Immature natural killer cell (primary cell): ENCODE data around the gene KRTAP5-9. TPM values are rescaled to one million over a fixed set of nuclear protein-coding genes. Genes with fewer than 3 reads are reported as not detected.
"Not testable (repeated sequence)": the region's sequence is repeated elsewhere in the genome, so short reads cannot be mapped to it uniquely, and the experiment has no call there.

Experiments used
- DNase-seq, 3 donors: peaks; one replicate each; pipeline ENCODE4 v3.0.0; 2022; ENCODE audit warnings: mixed read lengths in 1 of 3
- H3K27ac Mint-ChIP-seq, 6 donors: one replicate each; pipeline ENCODE4 v1.8.0; 2020; ENCODE audit warnings: mixed read lengths in 6 of 6, mild to moderate bottlenecking in 5 of 6, inconsistent platforms in 4 of 6, moderate library complexity in 3 of 6
- H3K27me3 Mint-ChIP-seq, 3 donors: one replicate each; pipeline ENCODE4 v1.8.0; 2020 to 2021; ENCODE audit warnings: low read depth in 3 of 3, mild to moderate bottlenecking in 3 of 3, mixed read lengths in 3 of 3, moderate library complexity in 3 of 3, inconsistent platforms in 1 of 3
- H3K36me3 Mint-ChIP-seq, 3 donors: one replicate each; pipeline ENCODE4 v1.8.0; 2020; ENCODE audit warnings: mixed read lengths in 3 of 3, inconsistent platforms in 2 of 3, mild to moderate bottlenecking in 2 of 3
- H3K4me1 Mint-ChIP-seq, 2 donors: one replicate each; pipeline ENCODE4 v1.8.0; 2020; ENCODE audit warnings: inconsistent platforms in 2 of 2, mild to moderate bottlenecking in 2 of 2, mixed read lengths in 2 of 2, moderate library complexity in 1 of 2
- H3K4me3 Mint-ChIP-seq, 5 donors: one replicate each; pipeline ENCODE4 v1.8.0; 2020; ENCODE audit warnings: mild to moderate bottlenecking in 5 of 5, mixed read lengths in 5 of 5, inconsistent platforms in 3 of 5, moderate library complexity in 3 of 5
- H3K9me3 Mint-ChIP-seq, 6 donors: one replicate each; pipeline ENCODE4 v1.8.0; 2020; ENCODE audit warnings: mild to moderate bottlenecking in 6 of 6, mixed read lengths in 6 of 6, inconsistent platforms in 4 of 6, moderate library complexity in 3 of 6
- polyA plus RNA-seq, 3 donors: library from polyadenylated mRNA; unstranded; fragments of 300-500 nt; fragmentation: Illumina TruSeq; gene quantifications; one replicate each; pipeline ENCODE4 v1.2.3, GENCODE V29; 2021

Gene KRTAP5-9
- polyA plus RNA-seq, 3 donors from 2014 or later, result not detected

- Mint-ChIP-seq H3K36me3 (no peaks in the 10 kb centered on the region), H3K4me3 (no peak overlapping the region)
Observed at GRCh38 chr11:71525188-71525937, 22.9 kb upstream of the KRTAP5-9 start.

GRCh38 chr11:71525938-71526495 is 22.2 kb upstream of the KRTAP5-9 start:
- H3K27me3 Mint-ChIP-seq, result peaks cover 0 to 9% (median 4%) of the 10 kb centered on the region in 3 donors
- no peak overlapping the region for H3K4me3 Mint-ChIP-seq
- no peak for DNase-seq
- peaks cover 0 to 2% (median 0%) of the 10 kb centered on the region in 6 donors for H3K9me3 Mint-ChIP-seq
- no peaks in the 10 kb centered on the region for H3K36me3 Mint-ChIP-seq
- no peak overlapping the region for H3K27ac Mint-ChIP-seq
- H3K4me1 Mint-ChIP-seq, result no peaks in the 10 kb centered on the region

More at GRCh38 chr11:71525188-71525937, 22.9 kb upstream of the KRTAP5-9 start:
- Mint-ChIP-seq H3K27me3 (peaks cover 0 to 9% (median 4%) of the 10 kb centered on the region in 3 donors), H3K27ac (no peak overlapping the region), H3K9me3 (peaks cover 0 to 2% (median 0%) of the 10 kb centered on the region in 6 donors), H3K4me1 (no peaks in the 10 kb centered on the region)
- DNase-seq, result no peak

- not testable (repeated sequence) for H3K36me3 Mint-ChIP-seq, H3K9me3 Mint-ChIP-seq, H3K4me1 Mint-ChIP-seq, H3K27ac Mint-ChIP-seq, H3K4me3 Mint-ChIP-seq, H3K27me3 Mint-ChIP-seq, DNase-seq
Observed at GRCh38 chr11:71526796-71527575, 21.2 kb upstream of the KRTAP5-9 start, which contains the start of gene KRTAP5-7. KRTAP5-7 (plus strand) TSS chr11:71527267; CDS start chr11:71527301, 34 bp downstream.

- Mint-ChIP-seq H3K36me3 (no peaks in the 10 kb centered on the region), H3K9me3 (peaks cover 0 to 2% (median 0%) of the 10 kb centered on the region in 6 donors), H3K27ac (no peak overlapping the region), H3K4me1 (no peaks in the 10 kb centered on the region), H3K27me3 (peaks cover 0 to 12% (median 4%) of the 10 kb centered on the region in 3 donors), H3K4me3 (no peak overlapping the region)
- DNase-seq, result no peak
Observed at GRCh38 chr11:71527576-71528210, 20.5 kb upstream of the KRTAP5-9 start.

- DNase-seq, result no peak
- no peaks in the 10 kb centered on the region for H3K9me3 Mint-ChIP-seq
- no peak overlapping the region for H3K27ac Mint-ChIP-seq
- H3K36me3 Mint-ChIP-seq, result no peaks in the 10 kb centered on the region
- peaks cover 2 to 12% (median 3%) of the 10 kb centered on the region in 3 donors for H3K27me3 Mint-ChIP-seq
- H3K4me1 Mint-ChIP-seq, result no peaks in the 10 kb centered on the region
- no peak overlapping the region for H3K4me3 Mint-ChIP-seq
Observed at GRCh38 chr11:71530602-71531001, 17.6 kb upstream of the KRTAP5-9 start.

DNA sequence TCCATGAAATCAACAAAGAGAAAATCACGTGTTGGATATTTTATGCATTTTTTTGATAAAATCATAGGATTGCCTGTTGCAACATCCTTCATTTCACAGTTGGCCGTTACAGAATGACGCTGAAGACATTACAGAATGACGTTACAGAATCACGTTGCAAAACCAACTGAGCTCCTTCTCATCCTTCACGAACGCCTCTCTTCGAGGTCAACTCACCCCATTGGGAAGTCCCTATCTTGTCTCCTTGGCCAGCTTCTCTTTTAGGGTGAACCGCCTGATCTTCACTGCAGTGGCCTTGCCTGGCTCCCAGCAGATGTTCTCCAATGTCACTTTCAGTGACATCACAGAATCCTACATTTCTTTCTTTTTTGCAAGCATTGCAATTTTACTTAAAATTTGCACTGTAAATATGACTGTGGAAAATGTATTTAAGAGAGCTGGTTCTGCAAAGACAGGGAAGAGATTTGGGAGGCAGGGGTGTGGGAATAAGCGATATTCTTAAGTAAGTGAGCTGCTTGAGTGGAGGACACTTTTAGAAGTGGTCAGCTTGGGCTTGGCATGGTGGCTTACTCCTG is 16.1 kb upstream of the KRTAP5-9 start:
- peaks cover 2 to 12% (median 3%) of the 10 kb centered on the region in 3 donors for H3K27me3 Mint-ChIP-seq
- H3K4me1 Mint-ChIP-seq, result no peaks in the 10 kb centered on the region
- no peaks in the 10 kb centered on the region for H3K36me3 Mint-ChIP-seq
- DNase-seq, result no peak
- H3K4me3 Mint-ChIP-seq, result no peak overlapping the region
- no peak overlapping the region for H3K27ac Mint-ChIP-seq
- H3K9me3 Mint-ChIP-seq, result no peaks in the 10 kb centered on the region

DNA sequence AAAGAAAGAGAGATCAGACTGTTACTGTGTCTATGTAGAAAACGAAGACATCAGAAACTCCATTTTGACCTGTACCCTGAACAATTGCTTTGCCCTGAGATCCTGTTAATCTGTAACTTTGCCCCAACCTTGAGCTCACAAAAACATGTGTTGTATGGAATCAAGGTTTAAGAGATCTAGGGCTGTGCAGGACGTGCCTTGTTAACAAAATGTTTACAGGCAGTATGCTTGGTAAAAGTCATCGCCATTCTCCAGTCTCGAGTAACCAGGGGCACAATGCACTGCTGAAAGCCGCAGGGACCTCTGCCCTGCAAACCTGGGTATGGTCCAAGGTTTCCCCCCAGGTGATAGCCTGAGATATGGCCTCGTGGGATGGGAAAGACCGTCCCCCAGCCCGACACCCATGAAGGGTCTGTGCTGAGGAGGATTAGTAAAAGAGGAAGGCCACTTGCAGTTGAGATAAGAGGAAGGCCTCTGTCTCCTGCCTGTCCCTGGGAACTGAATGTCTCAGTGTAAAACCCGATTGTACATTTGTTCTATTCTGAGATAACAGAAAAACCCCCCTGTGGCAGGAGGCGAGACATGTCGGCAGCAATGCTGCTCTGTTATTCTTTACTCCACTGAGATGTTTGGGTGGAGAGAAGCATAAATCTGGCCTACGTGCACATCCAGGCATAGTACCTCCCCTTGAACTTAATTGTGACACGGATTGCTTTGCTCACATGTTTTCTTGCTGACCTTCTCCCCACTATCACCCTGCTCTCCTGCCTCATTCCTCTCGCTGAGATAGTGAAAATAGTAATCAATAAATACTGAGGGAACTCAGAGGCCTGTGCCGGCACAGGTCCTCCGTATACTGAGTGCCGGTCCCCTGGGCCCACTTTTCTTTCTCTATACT is 13.3 kb upstream of the KRTAP5-9 start:
- H3K27ac Mint-ChIP-seq, H3K9me3 Mint-ChIP-seq, H3K4me1 Mint-ChIP-seq, H3K36me3 Mint-ChIP-seq, DNase-seq, H3K4me3 Mint-ChIP-seq, H3K27me3 Mint-ChIP-seq: not testable (repeated sequence)

DNA sequence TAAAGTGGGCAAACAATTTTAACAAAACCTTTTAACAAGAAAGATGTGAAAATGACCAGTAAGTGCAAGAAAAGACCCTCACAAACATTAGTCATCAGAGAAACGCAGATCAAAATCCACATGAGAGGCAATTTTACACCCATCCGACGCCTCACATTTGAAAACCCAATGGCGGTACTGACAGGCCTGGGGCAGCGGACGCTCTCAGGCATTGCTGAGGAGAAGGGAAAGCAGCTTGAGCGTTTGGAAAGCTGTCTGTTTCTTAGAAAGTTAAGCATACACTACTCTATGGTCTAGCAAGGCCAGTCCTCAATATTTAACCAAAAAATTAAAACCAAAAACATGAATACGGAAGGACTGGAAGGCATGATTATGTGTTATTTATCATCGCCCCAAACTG is 12.4 kb upstream of the KRTAP5-9 start:
- Mint-ChIP-seq H3K9me3 (no peaks in the 10 kb centered on the region), H3K27ac (no peak overlapping the region), H3K4me1 (no peaks in the 10 kb centered on the region), H3K36me3 (no peaks in the 10 kb centered on the region), H3K4me3 (no peak overlapping the region), H3K27me3 (peaks cover 0 to 6% (median 3%) of the 10 kb centered on the region in 3 donors)
- no peak for DNase-seq

DNA sequence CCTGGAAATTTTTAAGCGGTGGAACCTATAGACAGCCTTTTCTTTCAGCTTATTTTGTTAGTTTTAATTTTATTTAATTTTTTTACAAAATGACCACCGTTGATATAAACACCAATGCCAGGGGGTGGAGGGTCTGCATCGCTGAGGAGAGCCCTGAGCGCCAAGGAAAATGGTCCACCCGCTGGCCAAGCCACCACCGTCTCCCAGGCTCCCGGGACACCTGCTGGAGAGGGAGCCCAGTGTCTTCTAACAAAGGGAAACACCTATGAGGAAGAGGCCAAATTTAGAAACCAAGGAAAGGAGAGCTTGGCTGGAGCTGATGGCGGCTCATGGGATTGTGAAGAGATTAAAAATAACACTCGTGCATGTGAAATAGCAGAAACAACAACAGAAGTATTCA is 10.7 kb upstream of the KRTAP5-9 start:
- H3K4me3 Mint-ChIP-seq, result no peak overlapping the region

DNA sequence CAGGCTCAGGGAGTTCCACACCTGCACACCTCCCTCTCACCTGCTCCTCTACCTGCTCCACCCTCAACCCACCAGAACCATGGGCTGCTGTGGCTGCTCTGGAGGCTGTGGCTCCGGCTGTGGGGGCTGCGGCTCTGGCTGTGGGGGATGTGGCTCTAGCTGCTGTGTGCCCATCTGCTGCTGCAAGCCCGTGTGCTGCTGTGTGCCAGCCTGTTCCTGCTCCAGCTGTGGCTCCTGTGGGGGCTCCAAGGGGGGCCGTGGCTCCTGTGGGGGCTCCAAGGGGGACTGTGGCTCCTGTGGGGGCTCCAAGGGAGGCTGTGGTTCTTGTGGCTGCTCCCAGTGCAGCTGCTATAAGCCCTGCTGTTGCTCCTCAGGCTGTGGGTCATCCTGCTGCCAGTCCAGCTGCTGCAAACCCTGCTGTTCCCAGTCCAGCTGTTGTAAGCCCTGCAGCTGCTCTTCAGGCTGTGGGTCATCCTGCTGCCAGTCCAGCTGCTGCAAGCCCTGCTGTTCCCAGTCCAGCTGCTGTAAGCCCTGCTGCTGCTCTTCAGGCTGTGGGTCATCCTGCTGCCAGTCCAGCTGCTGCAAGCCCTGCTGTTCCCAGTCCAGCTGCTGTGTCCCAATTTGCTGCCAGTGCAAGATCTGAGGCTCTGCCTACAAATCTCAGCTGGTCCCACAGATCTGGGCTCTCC is 10.1 kb upstream of the KRTAP5-9 start, which contains the start of gene KRTAP5-8:
Gene KRTAP5-8, plus strand, starts transcription at position 49 of the 689 bp plus-strand sequence. Its CDS starts 31 bp downstream, at position 80.
- not testable (repeated sequence) for H3K4me3 Mint-ChIP-seq, DNase-seq, H3K27me3 Mint-ChIP-seq, H3K9me3 Mint-ChIP-seq, H3K4me1 Mint-ChIP-seq, H3K27ac Mint-ChIP-seq, H3K36me3 Mint-ChIP-seq

More for the DNA sequence above, 10.7 kb upstream of the KRTAP5-9 start:
- Mint-ChIP-seq H3K4me1 (no peaks in the 10 kb centered on the region), H3K36me3 (no peaks in the 10 kb centered on the region), H3K9me3 (no peaks in the 10 kb centered on the region), H3K27ac (no peak overlapping the region), H3K27me3 (peaks cover 0 to 6% (median 4%) of the 10 kb centered on the region in 3 donors)
- no peak for DNase-seq

- H3K36me3 Mint-ChIP-seq, result no peaks in the 10 kb centered on the region
- H3K4me1 Mint-ChIP-seq, result peaks cover 0 to 4% of the 10 kb centered on the region in 2 donors
- no peak for DNase-seq
- H3K27ac Mint-ChIP-seq, result no peak overlapping the region
- H3K27me3 Mint-ChIP-seq, result peaks cover 0 to 4% (median 2%) of the 10 kb centered on the region in 3 donors
- H3K4me3 Mint-ChIP-seq, result no peak overlapping the region
- no peaks in the 10 kb centered on the region for H3K9me3 Mint-ChIP-seq
Observed at GRCh38 chr11:71538666-71538990, 9.6 kb upstream of the KRTAP5-9 start.

DNA sequence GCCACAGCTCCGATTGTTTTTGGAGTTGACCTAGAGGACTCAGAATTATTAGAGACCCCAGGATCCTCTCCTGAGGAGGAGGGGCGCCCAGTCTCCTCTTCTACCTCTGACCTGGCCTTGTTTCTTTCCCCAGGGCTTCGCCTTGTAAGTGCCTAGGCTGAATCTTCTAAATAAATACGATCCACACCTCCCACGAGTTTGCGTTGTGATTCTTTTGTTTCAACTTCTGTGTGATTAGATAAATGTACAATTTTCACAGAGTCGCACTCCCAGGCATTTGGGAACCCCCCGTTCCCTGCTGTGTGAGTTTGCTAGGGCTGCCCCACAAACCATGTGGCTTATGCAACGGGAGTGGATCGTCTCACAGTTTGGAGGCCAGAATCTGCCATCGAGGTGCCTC is 9.2 kb upstream of the KRTAP5-9 start:
- H3K27ac Mint-ChIP-seq, result no peak overlapping the region

More for the DNA sequence above, 9.2 kb upstream of the KRTAP5-9 start:
- Mint-ChIP-seq H3K4me3 (no peak overlapping the region), H3K27me3 (peaks cover 0 to 4% (median 2%) of the 10 kb centered on the region in 3 donors), H3K36me3 (no peaks in the 10 kb centered on the region), H3K9me3 (no peaks in the 10 kb centered on the region), H3K4me1 (peaks cover 0 to 6% of the 10 kb centered on the region in 2 donors)
- DNase-seq, result no peak
